ENCODE measurements around the gene CHST5.

DNA sequence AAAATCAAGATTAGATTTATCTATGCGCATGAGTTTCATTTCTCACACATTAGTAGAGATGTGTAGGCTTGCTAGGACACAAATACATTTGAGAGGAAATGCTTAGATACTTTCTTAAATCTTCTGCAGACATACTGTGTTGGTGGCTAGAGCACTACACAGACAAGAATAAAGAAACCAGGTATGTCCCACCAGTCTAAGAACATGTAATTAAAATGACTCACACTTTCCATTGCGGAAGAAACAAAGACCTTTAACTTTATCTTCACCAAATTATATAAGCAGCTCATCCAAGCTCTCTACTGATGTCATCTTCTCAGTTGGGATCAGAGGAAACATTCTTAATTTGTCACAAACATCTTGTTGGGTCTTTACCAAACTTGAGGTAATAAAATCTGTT lies 42.8 kb upstream of the CHST5 start:
- TF ChIP-seq RFX5 (IDR thresholded peaks at IDR 0.05; ENCODE audit: borderline replicate concordance, low read depth, low read length), result no peak
- TF ChIP-seq SAP30 (IDR thresholded peaks at IDR 0.05; ENCODE audit: insufficient read depth, insufficient replicate concordance, low read length), result no peak
- no peak for TF ChIP-seq CTCF (IDR thresholded peaks at IDR 0.05; ENCODE audit: control extremely low read depth in 1 of 3, insufficient read depth in 1 of 3, low read depth in 1 of 3, low read length in 3 of 3)
- no peak for TF ChIP-seq TCF12 (IDR thresholded peaks at IDR 0.05; ENCODE audit: low read depth, low read length)
- no peak for TF ChIP-seq ZNF274 (IDR thresholded peaks at IDR 0.05; ENCODE audit: borderline replicate concordance, extremely low read depth, low read length)
- TF ChIP-seq SIRT6 (IDR thresholded peaks at IDR 0.05; ENCODE audit: low read length), result no peak
- no peak for TF ChIP-seq SP1 (IDR thresholded peaks at IDR 0.05; ENCODE audit: low read depth, low read length)
- no peak for TF ChIP-seq MAX (IDR thresholded peaks at IDR 0.05)
- no peak for TF ChIP-seq EGR1 (IDR thresholded peaks at IDR 0.05; ENCODE audit: borderline replicate concordance, low read depth, low read length)
- no peak for TF ChIP-seq POLR2A (IDR thresholded peaks at IDR 0.05; ENCODE audit: control extremely low read depth in 1 of 2, low read depth in 2 of 2, low read length in 2 of 2)
- no peak for TF ChIP-seq CHD1 (IDR thresholded peaks at IDR 0.05; ENCODE audit: low read depth, low read length)
- no peak for TF ChIP-seq EP300 (IDR thresholded peaks at IDR 0.05; ENCODE audit: borderline replicate concordance in 1 of 2, low read depth in 2 of 2, low read length in 2 of 2)
- no peak for TF ChIP-seq BRCA1 (IDR thresholded peaks at IDR 0.05; ENCODE audit: low read depth, low read length)
- no peak for TF ChIP-seq RAD21 (IDR thresholded peaks at IDR 0.05 in 1 of 2, conservative IDR thresholded peaks at IDR 0.05 in 1 of 2; ENCODE audit: low read depth in 2 of 2, low read length in 2 of 2)

Measured in H1 (cell line).